B cell (primary cell): Measurements from ENCODE around the gene TFAP2D. TPM values are rescaled to one million over a fixed set of nuclear protein-coding genes. Genes with fewer than 3 reads are reported as not detected.

ENCODE experiments used
- ATAC-seq: fragments of 200-7000 bp; cut with Tn5 transposase; one replicate; pipeline ENCODE4 v1.10.0; 2021; ENCODE audit warnings: low read depth, mild to moderate bottlenecking, moderate number of reproducible peaks, moderate library complexity
- CTCF ChIA-PET: fragments of 350-600 bp; sonication (Branson Sonifier 250); formaldehyde crosslinking; loops from one replicate; lab custom pipeline; 2021; ENCODE audit warnings: antibody characterized with exemption, inconsistent platforms; lab: Charles Lee
- POLR2A ChIA-PET: fragments of 350-600 bp; sonication (Branson Sonifier 250); formaldehyde crosslinking; loops from one replicate; lab custom pipeline; 2021; ENCODE audit warnings: antibody characterized with exemption; lab: Charles Lee
- DNase-seq: peaks from one replicate; pipeline ENCODE4 v3.0.0; 2013
- H2AFZ ChIP-seq: 2 replicates; pipeline ENCODE4 v1.6.1; 2012; ENCODE audit warnings: mild to moderate bottlenecking, low read depth, low read length; ENCODE audit not compliant: insufficient read depth, poor library complexity, severe bottlenecking
- H3K27ac ChIP-seq, 2 donors: 1 replicate in 1 of 2; 2 replicates in 1 of 2; pipeline ENCODE4 v1.5.1; 2012 to 2013; ENCODE audit warnings: low read length in 2 of 2, mild to moderate bottlenecking in 2 of 2, moderate library complexity in 1 of 2
- H3K27me3 ChIP-seq, 4 experiments: fragments of 200-600 bp in 1 of 4; sonication (generic) in 1 of 4; replicated peaks in 1 of 4; 1 replicate in 2 of 4; 2 replicates in 2 of 4; pipeline versions ENCODE4 v1.6.1 to v1.7.0; 2013 to 2016; ENCODE audit warnings: low read length in 3 of 4, mild to moderate bottlenecking in 2 of 4, mixed read lengths in 1 of 4, moderate library complexity in 1 of 4; ENCODE audit not compliant: insufficient read depth in 4 of 4, control insufficient read depth in 3 of 4; ENCODE audit errors: control extremely low read depth in 1 of 4
- H3K36me3 ChIP-seq, 2 experiments: replicated peaks in 1 of 2; 1 replicate in 1 of 2; 2 replicates in 1 of 2; pipeline versions ENCODE4 v1.6.1 to v1.7.1; 2013; ENCODE audit warnings: low read length in 1 of 2; ENCODE audit not compliant: insufficient read depth in 2 of 2, control insufficient read depth in 1 of 2; ENCODE audit errors: control extremely low read depth in 1 of 2, extremely low read depth in 1 of 2
- H3K4me1 ChIP-seq, 2 donors: fragments of 200-600 bp in 1 of 2; sonication (generic) in 1 of 2; 1 replicate in 1 of 2; 2 replicates in 1 of 2; pipeline versions ENCODE4 v1.5.1 to v1.6.1; 2013 to 2017; ENCODE audit warnings: low read length in 2 of 2; ENCODE audit not compliant: control insufficient read depth in 2 of 2, insufficient read depth in 2 of 2
- H3K4me2 ChIP-seq: replicated peaks from 2 replicates; pipeline ENCODE3; 2012; ENCODE audit warnings: mild to moderate bottlenecking, low read depth, low read length; ENCODE audit not compliant: poor library complexity, severe bottlenecking
- H3K4me3 ChIP-seq, 5 experiments: fragments of 200-600 bp in 1 of 5; sonication (generic) in 1 of 5; 1 replicate in 3 of 5; 2 replicates in 2 of 5; pipeline versions ENCODE4 v1.5.1 to v1.7.0; 2011 to 2016; ENCODE audit warnings: low read length in 4 of 5, mild to moderate bottlenecking in 4 of 5, low read depth in 2 of 5, control low read depth in 1 of 5, moderate library complexity in 1 of 5; ENCODE audit not compliant: insufficient read depth in 1 of 5; ENCODE audit errors: control extremely low read depth in 1 of 5, extremely low read depth in 1 of 5
- H3K79me2 ChIP-seq: fragments of 200-600 bp; sonication (generic); one replicate; pipeline ENCODE4 v1.6.0; 2016; ENCODE audit warnings: low read length; ENCODE audit not compliant: control insufficient read depth, insufficient read depth
- H3K9ac ChIP-seq: fragments of 200-600 bp; sonication (generic); 2 replicates; pipeline ENCODE4 v1.6.1; 2017; ENCODE audit warnings: mild to moderate bottlenecking, low read length, moderate library complexity
- H3K9me3 ChIP-seq, 3 donors: one replicate each; pipeline versions ENCODE4 v1.6.1 to v1.7.1; 2013; ENCODE audit warnings: low read length in 2 of 3; ENCODE audit not compliant: control insufficient read depth in 2 of 3, insufficient read depth in 1 of 3; ENCODE audit errors: control extremely low read depth in 1 of 3
- H4K20me1 ChIP-seq: 2 replicates; pipeline ENCODE4 v1.6.0; 2012; ENCODE audit warnings: mild to moderate bottlenecking, low read length; ENCODE audit not compliant: insufficient read depth, control insufficient read depth, poor library complexity, severe bottlenecking
- H3K27ac Mint-ChIP-seq: one replicate; pipeline ENCODE4 v1.8.0; 2021; ENCODE audit warnings: mixed read lengths
- H3K27me3 Mint-ChIP-seq: one replicate; pipeline ENCODE4 v1.8.0; 2021; ENCODE audit warnings: mixed read lengths
- H3K4me1 Mint-ChIP-seq: one replicate; pipeline ENCODE4 v1.8.0; 2021; ENCODE audit warnings: mixed read lengths
- H3K4me3 Mint-ChIP-seq: one replicate; pipeline ENCODE4 v1.8.0; 2021; ENCODE audit warnings: mixed read lengths
- H3K9me3 Mint-ChIP-seq: one replicate; pipeline ENCODE4 v1.8.0; 2022; ENCODE audit warnings: mixed read lengths; ENCODE audit not compliant: insufficient read depth
- CTCF ChIP-seq: fragments of 200-600 bp; IDR thresholded peaks from one replicate; pipeline ENCODE4 v1.8.0; 2022; ENCODE audit warnings: antibody characterized with exemption, mild to moderate bottlenecking
- EZH2 ChIP-seq: IDR thresholded peaks from 2 replicates; pipeline ENCODE4 v1.6.1; 2012; ENCODE audit warnings: borderline replicate concordance, low read depth, mild to moderate bottlenecking, moderate library complexity, low read length; ENCODE audit not compliant: insufficient read depth, poor library complexity, severe bottlenecking
- WGBS: methylation state at CpG from one replicate; pipeline ENCODE4 v1.1.5; 2013; ENCODE audit warnings: missing lambda C conversion rate; ENCODE audit not compliant: insufficient coverage; 5-methylcytosine and 5-hydroxymethylcytosine counted together
- intact Hi-C: fragments of 100-400 bp; cut with micrococcal nuclease; formaldehyde crosslinking; loops from one replicate; pipeline ENCODE4 v1.10.0; 2022
- polyA minus RNA-seq: library from RNA; depleted of rRNA, polyadenylated mRNA; stranded (reverse); fragments of >200 nt; gene quantifications from 2 replicates; pipeline ENCODE4 v1.2.3, GENCODE V29; 2012
- polyA plus RNA-seq: library from polyadenylated mRNA; depleted of rRNA; stranded (reverse); fragments of >200 nt; gene quantifications from 2 replicates; pipeline ENCODE4 v1.2.3, GENCODE V29; 2012
- total RNA-seq, 2 donors: library from RNA; stranded (reverse); fragments of 120-200 nt in 1 of 2; gene quantifications; 1 replicate in 1 of 2; 2 replicates in 1 of 2; pipeline versions ENCODE4 v1.2.3 to v1.2.4, GENCODE V29; 2013 to 2022

The TFAP2D gene
- not detected in 2 replicates for total RNA-seq
- total RNA-seq (2013), result not detected
- not detected in 2 replicates for polyA plus RNA-seq
- polyA minus RNA-seq, result not detected in 2 replicates

GRCh38 chr6:50713226-50713625, at the start of gene TFAP2D:
Gene TFAP2D (plus strand): TSS chr6:50713526. CDS start chr6:50714056, 530 bp downstream.
- Histone ChIP-seq H3K4me3 (no peak within 1 kb of the TSS), H3K9me3 (peaks cover 0 to 23% (median 3%) of the 10 kb centered on the region in 3 donors), H4K20me1 (no peaks in the 10 kb centered on the region), H3K36me3 (no peaks in the 10 kb centered on the region), H3K4me2 (no peak within 1 kb of the TSS), H3K27ac (no peak within 1 kb of the TSS), H3K27me3 (peaks cover 0 to 45% (median 8%) of the 10 kb centered on the region in 4 experiments), H3K79me2 (no peaks in the 10 kb centered on the region), H2AFZ (no peak within 1 kb of the TSS), H3K9ac (no peak within 1 kb of the TSS), H3K4me1 (no peaks in the 10 kb centered on the region)
- ATAC-seq (no peak), DNase-seq (no peak)
- no peaks in the 10 kb centered on the region for H3K9me3 Mint-ChIP-seq
- TF ChIP-seq CTCF (no peak), EZH2 (no peak)
- intact Hi-C loops, result no loop called here
- ChIA-PET POLR2A (no interaction called here), CTCF (no interaction called here)
- no peaks in the 10 kb centered on the region for H3K4me1 Mint-ChIP-seq
- no CpG with 5 or more reads among the region's 4 CpGs for WGBS
- no peak within 1 kb of the TSS for H3K27ac Mint-ChIP-seq
- H3K4me3 Mint-ChIP-seq, result no peak within 1 kb of the TSS
- peaks cover 60% of the 10 kb centered on the region for H3K27me3 Mint-ChIP-seq

- TF ChIP-seq EZH2, result no peak
- TF ChIP-seq CTCF, result no peak
- ChIA-PET POLR2A (no interaction called here), CTCF (no interaction called here)
- no peaks in the 10 kb centered on the region for H3K9me3 ChIP-seq
- H3K79me2 ChIP-seq, result no peaks in the 10 kb centered on the region
- DNase-seq (no peak), ATAC-seq (no peak)
- no peaks in the 10 kb centered on the region for H3K4me1 ChIP-seq
- H3K4me3 ChIP-seq, result no peak overlapping the region
- no peak overlapping the region for H3K4me2 ChIP-seq
- Mint-ChIP-seq H3K27ac (no peak overlapping the region), H3K9me3 (no peaks in the 10 kb centered on the region), H3K4me3 (no peak overlapping the region), H3K27me3 (no peaks in the 10 kb centered on the region), H3K4me1 (no peaks in the 10 kb centered on the region)
- WGBS, result no CpG with 5 or more reads among the region's 1 CpG
- no peak overlapping the region for H3K27ac ChIP-seq
- no peaks in the 10 kb centered on the region for H3K36me3 ChIP-seq
- H2AFZ ChIP-seq, result no peak overlapping the region
- H4K20me1 ChIP-seq, result no peaks in the 10 kb centered on the region
- intact Hi-C loops, result no loop called here
- no peaks in the 10 kb centered on the region for H3K27me3 ChIP-seq
- no peak overlapping the region for H3K9ac ChIP-seq
These were observed 49.5 kb upstream of the TFAP2D start for GRCh38 chr6:50663806-50664205.
